H4 (cell line): ENCODE data around the gene NUP37. TPM values are rescaled to one million over a fixed set of nuclear protein-coding genes. Genes with fewer than 3 reads are reported as not detected.
A peak's percentile ranks its signal among the peaks of the same experiment; 100 is the strongest.

ENCODE experiments used
- DNase-seq: peaks from one replicate; pipeline ENCODE4 v3.0.0-alpha.2; 2015; ENCODE audit warnings: low spot score
- total RNA-seq: library from RNA; depleted of rRNA; stranded (reverse); fragments of >200 nt; shearing (Covaris generic); gene quantifications from 2 replicates; pipeline ENCODE4 v1.2.3, GENCODE V29; 2014; rRNA removed

The NUP37 gene
- total RNA-seq, 1 experiment from 2014 or later: 126 TPM

GRCh38 chr12:102029141-102029540 lies 90.8 kb downstream of the NUP37 start:
- DNase-seq: no peak

GRCh38 chr12:102026728-102027127 lies 93.2 kb downstream of the NUP37 start:
- no peak for DNase-seq

- no peak for DNase-seq
Observed at GRCh38 chr12:102024765-102025164, 95.1 kb downstream of the NUP37 start.

GRCh38 chr12:102023343-102023930 lies 96.5 kb downstream of the NUP37 start:
- DNase-seq: peak; percentile 52

Other genes with a start within 250 kb of the NUP37 start
- gene DRAM1, start 242.5 kb downstream of the NUP37 start, total RNA-seq: 16.9 and 29.0 TPM in 2 replicates
- 72.6 and 79.8 TPM in 2 replicates for gene WASHC3, start 58.1 kb downstream of the NUP37 start, total RNA-seq
- 29.8 and 30.0 TPM in 2 replicates for gene PARPBP, start 69 bp upstream of the NUP37 start, total RNA-seq
- gene PMCH, start 77.7 kb upstream of the NUP37 start, total RNA-seq: not detected in 2 replicates